A549 (cell line): ENCODE results near the gene ZGPAT. TPM values are rescaled to one million over a fixed set of nuclear protein-coding genes. Genes with fewer than 3 reads are reported as not detected.

Source experiments
- ATAC-seq, 2 experiments: fragments of 200-7000 bp in 1 of 2; fragments of >200 bp in 1 of 2; cut with Nextera tagmentation in 1 of 2; cut with Tn5 transposase in 1 of 2; 3 replicates each; pipeline versions ENCODE4 v1.8.0 to v1.9.1; 2018 to 2020; ENCODE audit warnings: mild to moderate bottlenecking in 1 of 2, moderate library complexity in 1 of 2
- CTCF ChIA-PET: fragments of 300-600 bp; sonication (Branson Sonifier 250); formaldehyde crosslinking; extraction: SDS; loops from one replicate; lab custom pipeline; 2021; ENCODE audit warnings: antibody characterized with exemption, inconsistent platforms; lab: Yijun Ruan, JAX
- POLR2A ChIA-PET: fragments of 350-600 bp; formaldehyde crosslinking; extraction: SDS; loops from one replicate; lab custom pipeline; 2021; ENCODE audit warnings: antibody characterized with exemption, inconsistent platforms; lab: Yijun Ruan, JAX
- DNase-seq, 2 experiments: peaks; one replicate each; pipeline versions ENCODE4 v3.0.0 to v3.0.0-alpha.2; 2011 to 2016; ENCODE audit warnings: low read depth in 1 of 2, low spot score in 1 of 2
- FAIRE-seq: peaks from 2 replicates; lab custom pipeline; 2011; peaks lifted over from hg19 to GRCh38; lab: Jason Lieb, UNC
- H3K27ac ChIP-seq, 2 experiments: fragments of >200 bp; sonication (Bioruptor Twin); formaldehyde crosslinking; 3 replicates each; pipeline ENCODE4 v1.5.1; 2016 to 2017
- H3K4me1 ChIP-seq: fragments of >200 bp; sonication (Bioruptor Twin); formaldehyde crosslinking; 3 replicates; pipeline ENCODE4 v1.6.1; 2016
- H3K4me2 ChIP-seq: fragments of >200 bp; sonication (Bioruptor Twin); formaldehyde crosslinking; 3 replicates; pipeline ENCODE4 v1.6.1; 2016
- H3K4me3 ChIP-seq: fragments of >200 bp; sonication (Bioruptor Twin); formaldehyde crosslinking; 3 replicates; pipeline ENCODE4 v1.5.1; 2016
- H3K9me3 ChIP-seq: fragments of >200 bp; sonication (Bioruptor Twin); formaldehyde crosslinking; 3 replicates; pipeline ENCODE4 v1.6.1; 2016
- CHD2 ChIP-seq: fragments of 150-350 bp; IDR thresholded peaks from 2 replicates; pipeline ENCODE4 v1.6.1; 2014; ENCODE audit warnings: low read length; ENCODE audit not compliant: partially characterized antibody
- EHF ChIP-seq: fragments of 250-450 bp; sonication (Bioruptor Pico); IDR thresholded peaks from 2 replicates; pipeline ENCODE4 v1.5.0; 2020; ENCODE audit warnings: mild to moderate bottlenecking
- EHMT2 ChIP-seq: fragments of 200-600 bp; sonication (generic); IDR thresholded peaks from 2 replicates; pipeline ENCODE4 v1.6.1; 2016; ENCODE audit warnings: antibody characterized with exemption, low read depth, mild to moderate bottlenecking, moderate library complexity
- HMGXB4 ChIP-seq: fragments of 250-450 bp; sonication (Bioruptor Pico); IDR thresholded peaks from 2 replicates; pipeline ENCODE4 v1.5.0; 2021; ENCODE audit warnings: mild to moderate bottlenecking, moderate library complexity, borderline replicate concordance
- JUNB ChIP-seq: fragments of >200 bp; sonication (Bioruptor Twin); formaldehyde crosslinking; IDR thresholded peaks from 2 replicates; pipeline ENCODE4 v1.6.1; 2016
- KDM1A ChIP-seq: fragments of 200-600 bp; sonication (generic); IDR thresholded peaks from 2 replicates; pipeline ENCODE4 v1.6.1; 2016; ENCODE audit warnings: low read depth, mild to moderate bottlenecking
- MAX ChIP-seq: IDR thresholded peaks from 2 replicates; pipeline ENCODE4 v1.6.1; 2012
- MAZ ChIP-seq: fragments of 150-350 bp; IDR thresholded peaks from 2 replicates; pipeline ENCODE4 v1.6.1; 2014; ENCODE audit warnings: antibody characterized with exemption, low read depth, low read length, borderline replicate concordance
- TFCP2L1 ChIP-seq: fragments of 250-450 bp; sonication (Bioruptor Pico); IDR thresholded peaks from 2 replicates; pipeline ENCODE4 v1.5.0; 2021; ENCODE audit warnings: mild to moderate bottlenecking
- WGBS: methylation state at CpG from one replicate; pipeline ENCODE4 v1.1.6; 2017; ENCODE audit errors: missing lambda C conversion rate; 5-methylcytosine and 5-hydroxymethylcytosine counted together
- polyA plus RNA-seq, 4 experiments: library from polyadenylated mRNA; depleted of rRNA in 3 of 4; stranded (reverse); fragments of >200 nt; fragmentation: RNase III in 1 of 4; extraction: RNeasy Plus Mini Kit Qiagen cat#74134 plus additional on column Dnase treatment in 1 of 4; gene quantifications; 2 replicates in 3 of 4; 3 replicates in 1 of 4; pipeline ENCODE4 v1.2.3, GENCODE V29; 2011 to 2017
- small RNA-seq, 6 experiments: library from RNA; depleted of rRNA; stranded (forward); fragments of <200 nt; gene quantifications; one replicate each; pipeline ENCODE3, GENCODE V24; 2012

ZGPAT gene
- polyA plus RNA-seq, 2 of the 4 experiments (the other 2 are of a cell fraction) = 9.5 to 23.9 TPM

DNA sequence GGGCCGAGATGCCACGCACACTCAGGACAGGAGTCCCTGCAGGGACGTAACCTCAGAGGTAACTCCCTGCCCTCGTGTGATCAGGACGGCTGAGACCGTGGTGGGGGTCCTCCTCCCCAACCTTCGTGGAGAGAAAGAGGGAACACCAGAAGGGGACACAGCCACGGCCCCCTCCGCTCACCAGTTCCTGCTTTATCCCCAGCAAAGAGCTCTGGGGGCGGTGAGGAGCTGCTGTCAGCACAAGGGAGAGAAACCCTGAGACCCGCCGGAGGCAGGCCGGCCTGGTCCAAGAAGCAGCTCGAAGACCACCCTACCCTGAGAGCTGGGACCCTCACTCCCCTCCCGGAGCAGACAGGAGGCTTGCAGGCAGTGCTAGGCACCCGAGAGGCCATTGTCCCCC, 76.1 kb downstream of the ZGPAT start:
- DNase-seq = no peak
- Histone ChIP-seq H3K27ac (no peak overlapping the region), H3K4me3 (no peak overlapping the region), H3K4me1 (no peaks in the 10 kb centered on the region), H3K4me2 (no peak overlapping the region), H3K9me3 (no peaks in the 10 kb centered on the region)
- TF ChIP-seq KDM1A = no peak
- TF ChIP-seq CHD2 = no peak
- no peak for TF ChIP-seq TFCP2L1 (CRISPR knock-in tag)
- TF ChIP-seq EHMT2 = no peak
- TF ChIP-seq MAX = no peak
- no peak for TF ChIP-seq MAZ
- no peak for TF ChIP-seq HMGXB4 (CRISPR knock-in tag)
- TF ChIP-seq EHF (CRISPR knock-in tag) = no peak
- no peak for FAIRE-seq
- ATAC-seq = no peak
- ChIA-PET CTCF (interaction anchor here (0.8 to 4.4 kb wide), 12 partner anchors 9 to 190 kb away, joined by 3 to 43 read pairs (median 4); partner anchors contain the start of gene TPD52L2), POLR2A (no interaction called here)
- 76% methylated on average over 16 of the region's 16 CpGs for WGBS

DNA sequence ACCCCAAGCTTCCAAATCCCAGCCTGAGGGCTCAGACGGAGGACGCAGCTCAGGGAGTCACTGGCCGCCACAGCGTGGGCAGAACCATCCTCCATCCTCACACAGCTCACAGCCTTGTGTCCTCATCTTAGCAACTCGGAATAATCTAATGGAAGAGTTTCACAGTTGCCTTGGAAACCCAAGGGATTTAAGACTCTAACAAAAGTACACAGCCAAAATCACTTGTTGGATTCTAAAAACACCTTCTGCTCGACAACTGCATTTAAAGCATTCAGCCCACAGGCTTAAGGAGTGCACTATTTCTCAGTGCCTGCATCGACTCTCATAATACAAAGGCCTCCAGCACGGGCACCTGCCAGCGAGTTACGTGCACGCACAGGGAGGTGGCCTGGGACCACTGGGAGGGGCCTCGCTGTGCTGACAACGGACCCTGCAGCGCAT, 77.9 kb downstream of the ZGPAT start:
- Histone ChIP-seq H3K4me2 (no peak overlapping the region), H3K4me1 (no peaks in the 10 kb centered on the region), H3K9me3 (no peaks in the 10 kb centered on the region), H3K27ac (no peak overlapping the region), H3K4me3 (no peak overlapping the region)
- ChIA-PET CTCF (interaction anchor here (0.6 to 4.4 kb wide), 36 partner anchors 7 to 337 kb away, joined by 3 to 43 read pairs (median 5); partner anchors contain the start of genes PTK6 and TPD52L2), POLR2A (no interaction called here)
- no peak for TF ChIP-seq JUNB
- WGBS = 68% methylated on average over 12 of the region's 14 CpGs
- no peak for DNase-seq
- ATAC-seq = peak; percentile 19 to 25; a peak in 3 of 6 replicates
- FAIRE-seq = no peak

Small RNA genes lying within 50 kb of the gene (small RNA-seq; reads per million reads assigned to genes)
- 0 to 0.19 (median 0) reads per million in 6 experiments for gene LIME1
- gene TNFRSF6B = 0 reads per million in 6 experiments

Other genes starting within 250 kb of the ZGPAT start
- 0.14 and 0.32 TPM in 2 replicates for gene KCNQ2, start 235.4 kb upstream of the ZGPAT start, polyA plus RNA-seq (2011; rRNA removed)
- 0.15 to 0.38 TPM (median 0.36 TPM) in 3 replicates for gene KCNQ2, start 235.4 kb upstream of the ZGPAT start, polyA plus RNA-seq (2017; fragmentation: RNase III; extraction: RNeasy Plus Mini Kit Qiagen cat#74134 plus additional on column Dnase treatment)
- gene EEF1A2, start 209.0 kb upstream of the ZGPAT start, polyA plus RNA-seq (2011; rRNA removed) = 16.3 and 17.4 TPM in 2 replicates
- 128 to 141 TPM (median 129 TPM) in 3 replicates for gene EEF1A2, start 209.0 kb upstream of the ZGPAT start, polyA plus RNA-seq (2017; fragmentation: RNase III; extraction: RNeasy Plus Mini Kit Qiagen cat#74134 plus additional on column Dnase treatment)
- gene PPDPF, start 187.3 kb upstream of the ZGPAT start, polyA plus RNA-seq (2011; rRNA removed) = 4.6 and 7.7 TPM in 2 replicates
- gene PPDPF, start 187.3 kb upstream of the ZGPAT start, polyA plus RNA-seq (2017; fragmentation: RNase III; extraction: RNeasy Plus Mini Kit Qiagen cat#74134 plus additional on column Dnase treatment) = 217 to 227 TPM (median 224 TPM) in 3 replicates
- 1.1 and 1.2 TPM in 2 replicates for gene PTK6, start 170.7 kb upstream of the ZGPAT start, polyA plus RNA-seq (2011; rRNA removed)
- gene PTK6, start 170.7 kb upstream of the ZGPAT start, polyA plus RNA-seq (2017; fragmentation: RNase III; extraction: RNeasy Plus Mini Kit Qiagen cat#74134 plus additional on column Dnase treatment) = 1.6 to 2.2 TPM (median 2.0 TPM) in 3 replicates
- not detected in 2 replicates for gene SRMS, start 160.3 kb upstream of the ZGPAT start, polyA plus RNA-seq (2011; rRNA removed)
- not detected in 3 replicates for gene SRMS, start 160.3 kb upstream of the ZGPAT start, polyA plus RNA-seq (2017; fragmentation: RNase III; extraction: RNeasy Plus Mini Kit Qiagen cat#74134 plus additional on column Dnase treatment)
- 0.09 and 0.18 TPM in 2 replicates for gene FNDC11, start 153.9 kb upstream of the ZGPAT start, polyA plus RNA-seq (2011; rRNA removed)
- gene FNDC11, start 153.9 kb upstream of the ZGPAT start, polyA plus RNA-seq (2017; fragmentation: RNase III; extraction: RNeasy Plus Mini Kit Qiagen cat#74134 plus additional on column Dnase treatment) = 0.10 to 0.16 TPM (median 0.14 TPM) in 3 replicates
- 3.2 and 4.9 TPM in 2 replicates for gene HELZ2, start 133.8 kb upstream of the ZGPAT start, polyA plus RNA-seq (2011; rRNA removed)
- gene HELZ2, start 133.8 kb upstream of the ZGPAT start, polyA plus RNA-seq (2017; fragmentation: RNase III; extraction: RNeasy Plus Mini Kit Qiagen cat#74134 plus additional on column Dnase treatment) = 4.5 to 5.0 TPM (median 4.8 TPM) in 3 replicates
- gene GMEB2, start 80.9 kb upstream of the ZGPAT start, polyA plus RNA-seq (2011; rRNA removed) = 6.6 and 6.8 TPM in 2 replicates
- gene GMEB2, start 80.9 kb upstream of the ZGPAT start, polyA plus RNA-seq (2017; fragmentation: RNase III; extraction: RNeasy Plus Mini Kit Qiagen cat#74134 plus additional on column Dnase treatment) = 6.4 to 7.0 TPM (median 6.5 TPM) in 3 replicates
- 2.5 and 2.8 TPM in 2 replicates for gene STMN3, start 54.6 kb upstream of the ZGPAT start, polyA plus RNA-seq (2011; rRNA removed)
- 3.2 to 5.0 TPM (median 3.8 TPM) in 3 replicates for gene STMN3, start 54.6 kb upstream of the ZGPAT start, polyA plus RNA-seq (2017; fragmentation: RNase III; extraction: RNeasy Plus Mini Kit Qiagen cat#74134 plus additional on column Dnase treatment)
- gene RTEL1, start 49.7 kb upstream of the ZGPAT start, polyA plus RNA-seq (2011; rRNA removed) = 12.6 and 13.5 TPM in 2 replicates
- 10.7 to 11.6 TPM (median 11.3 TPM) in 3 replicates for gene RTEL1, start 49.7 kb upstream of the ZGPAT start, polyA plus RNA-seq (2017; fragmentation: RNase III; extraction: RNeasy Plus Mini Kit Qiagen cat#74134 plus additional on column Dnase treatment)
- 0.20 and 0.22 TPM in 2 replicates for gene TNFRSF6B, start 11.4 kb upstream of the ZGPAT start, polyA plus RNA-seq (2011; rRNA removed)
- gene TNFRSF6B, start 11.4 kb upstream of the ZGPAT start, polyA plus RNA-seq (2017; fragmentation: RNase III; extraction: RNeasy Plus Mini Kit Qiagen cat#74134 plus additional on column Dnase treatment) = 0.63 to 0.69 TPM (median 0.66 TPM) in 3 replicates
- gene ARFRP1, start 63 bp upstream of the ZGPAT start, polyA plus RNA-seq (2011; rRNA removed) = 14.1 and 25.1 TPM in 2 replicates
- gene ARFRP1, start 63 bp upstream of the ZGPAT start, polyA plus RNA-seq (2017; fragmentation: RNase III; extraction: RNeasy Plus Mini Kit Qiagen cat#74134 plus additional on column Dnase treatment) = 29.7 to 33.2 TPM (median 31.1 TPM) in 3 replicates
- gene LIME1, start 28.6 kb downstream of the ZGPAT start, polyA plus RNA-seq (2011; rRNA removed) = 2.5 and 2.8 TPM in 2 replicates
- gene LIME1, start 28.6 kb downstream of the ZGPAT start, polyA plus RNA-seq (2017; fragmentation: RNase III; extraction: RNeasy Plus Mini Kit Qiagen cat#74134 plus additional on column Dnase treatment) = 5.9 to 7.2 TPM (median 6.5 TPM) in 3 replicates
- gene SLC2A4RG, start 31.7 kb downstream of the ZGPAT start, polyA plus RNA-seq (2011; rRNA removed) = 22.5 and 28.1 TPM in 2 replicates
- 59.6 to 64.7 TPM (median 64.6 TPM) in 3 replicates for gene SLC2A4RG, start 31.7 kb downstream of the ZGPAT start, polyA plus RNA-seq (2017; fragmentation: RNase III; extraction: RNeasy Plus Mini Kit Qiagen cat#74134 plus additional on column Dnase treatment)
- 0.17 and 0.26 TPM in 2 replicates for gene ZBTB46, start 123.2 kb downstream of the ZGPAT start, polyA plus RNA-seq (2011; rRNA removed)
- gene ZBTB46, start 123.2 kb downstream of the ZGPAT start, polyA plus RNA-seq (2017; fragmentation: RNase III; extraction: RNeasy Plus Mini Kit Qiagen cat#74134 plus additional on column Dnase treatment) = 0.32 to 0.43 TPM (median 0.42 TPM) in 3 replicates
- gene ABHD16B, start 153.5 kb downstream of the ZGPAT start, polyA plus RNA-seq (2011; rRNA removed) = not detected in 2 replicates
- not detected in 3 replicates for gene ABHD16B, start 153.5 kb downstream of the ZGPAT start, polyA plus RNA-seq (2017; fragmentation: RNase III; extraction: RNeasy Plus Mini Kit Qiagen cat#74134 plus additional on column Dnase treatment)
- gene TPD52L2, start 157.2 kb downstream of the ZGPAT start, polyA plus RNA-seq (2011; rRNA removed) = 86.3 and 93.9 TPM in 2 replicates
- 94.1 to 102 TPM (median 99.0 TPM) in 3 replicates for gene TPD52L2, start 157.2 kb downstream of the ZGPAT start, polyA plus RNA-seq (2017; fragmentation: RNase III; extraction: RNeasy Plus Mini Kit Qiagen cat#74134 plus additional on column Dnase treatment)
- 20.3 and 20.4 TPM in 2 replicates for gene DNAJC5, start 187.1 kb downstream of the ZGPAT start, polyA plus RNA-seq (2011; rRNA removed)
- 21.7 to 23.2 TPM (median 23.2 TPM) in 3 replicates for gene DNAJC5, start 187.1 kb downstream of the ZGPAT start, polyA plus RNA-seq (2017; fragmentation: RNase III; extraction: RNeasy Plus Mini Kit Qiagen cat#74134 plus additional on column Dnase treatment)
- 19.1 and 21.6 TPM in 2 replicates for gene UCKL1, start 248.4 kb downstream of the ZGPAT start, polyA plus RNA-seq (2011; rRNA removed)
- 30.4 to 32.5 TPM (median 31.8 TPM) in 3 replicates for gene UCKL1, start 248.4 kb downstream of the ZGPAT start, polyA plus RNA-seq (2017; fragmentation: RNase III; extraction: RNeasy Plus Mini Kit Qiagen cat#74134 plus additional on column Dnase treatment)